Suppressor macrophage treated with lipopolysaccharide for 1 hour (primary cell): Measurements from ENCODE around the gene HSBP1L1.

Experiments
- DNase-seq, 3 donors: peaks; one replicate each; pipeline ENCODE4 v3.0.0-alpha.2; 2020 to 2022

HSBP1L1 gene

GRCh38 chr18:79930020-79930642, 34.3 kb upstream of the HSBP1L1 start:
- DNase-seq, result no peak

- no peak for DNase-seq
Measured at GRCh38 chr18:79931475-79931874, 33.0 kb upstream of the HSBP1L1 start.

- DNase-seq, result no peak
Measured at GRCh38 chr18:79932907-79933306, 31.5 kb upstream of the HSBP1L1 start.

- DNase-seq, result no peak
Measured at GRCh38 chr18:79933765-79934164, 30.7 kb upstream of the HSBP1L1 start.

DNA sequence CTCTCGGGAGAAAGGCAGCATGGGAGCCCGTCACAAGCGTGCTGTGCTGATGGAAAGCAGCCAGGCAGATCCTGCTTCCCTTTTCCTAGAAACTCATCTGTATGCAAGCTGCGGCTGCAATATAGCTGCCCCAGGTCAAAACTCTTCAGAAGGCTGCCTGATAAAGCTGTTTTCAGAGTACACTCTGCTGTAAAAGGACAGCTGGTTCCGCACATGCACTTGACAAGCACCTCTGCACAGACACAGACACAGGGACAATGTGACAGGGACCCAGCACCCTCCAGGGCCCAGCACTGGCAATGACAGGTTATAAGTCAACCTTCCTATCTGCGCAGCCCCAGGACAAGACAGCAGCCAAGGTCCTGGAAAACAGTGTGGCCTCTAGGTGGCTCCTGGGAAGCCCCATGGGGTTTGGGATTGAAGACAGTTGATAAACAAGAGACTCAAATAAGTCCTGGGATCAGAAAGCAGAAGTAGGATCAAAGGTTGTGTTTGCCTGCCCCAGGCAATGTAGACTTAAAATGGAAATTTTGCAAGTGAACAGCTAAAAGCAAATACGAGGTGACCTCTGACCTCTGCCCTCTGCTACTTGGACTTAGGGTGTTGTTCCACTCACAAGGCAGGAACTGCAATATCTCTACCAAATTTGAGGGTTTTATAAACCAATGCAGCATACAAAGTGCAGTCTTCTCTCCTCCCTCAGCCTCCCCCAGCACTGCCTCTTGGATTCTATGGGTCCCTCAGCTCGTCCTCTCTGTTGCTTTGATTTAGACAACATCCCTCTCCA, 29.9 kb upstream of the HSBP1L1 start:
- no peak for DNase-seq

DNA sequence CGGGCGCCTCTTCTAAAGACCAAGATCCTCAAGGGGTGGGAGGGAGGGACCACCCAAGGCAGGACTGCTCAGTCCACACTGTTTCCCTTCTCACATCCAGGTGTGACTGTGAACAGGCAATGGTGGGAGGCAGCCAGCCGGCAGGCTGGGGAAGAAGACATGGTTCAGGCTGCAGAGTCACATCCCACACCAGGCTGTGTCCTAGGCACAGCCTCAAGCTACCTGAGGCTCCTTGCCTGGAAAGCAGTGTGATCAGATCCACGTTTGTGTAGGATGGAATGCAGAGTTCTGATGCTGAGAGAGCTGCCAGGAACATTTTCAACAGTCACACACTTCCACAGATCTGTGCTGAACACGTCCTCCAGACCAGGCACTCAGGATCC, 29.4 kb upstream of the HSBP1L1 start:
- no peak for DNase-seq

- DNase-seq, result no peak
Measured at GRCh38 chr18:79935499-79935898, 28.9 kb upstream of the HSBP1L1 start.

DNA sequence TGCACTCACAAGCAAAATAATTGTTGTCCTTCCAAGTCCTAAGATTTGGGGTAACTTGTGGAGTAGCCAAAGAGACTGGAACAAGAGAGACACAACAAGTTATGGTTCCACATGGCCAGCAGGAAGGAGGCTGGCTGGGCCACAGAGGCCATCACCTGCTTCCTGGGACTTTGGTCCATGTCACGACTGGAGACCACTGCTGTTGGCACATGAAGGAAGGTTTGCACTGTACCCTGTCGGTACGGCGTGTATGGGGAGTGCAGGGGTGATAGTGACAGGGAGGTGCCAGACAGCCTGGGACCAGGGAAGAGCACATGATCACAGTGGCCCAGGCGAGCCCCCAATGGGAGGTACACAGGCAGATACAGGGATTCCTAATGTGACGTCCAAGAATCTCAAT, 28.5 kb upstream of the HSBP1L1 start:
- no peak for DNase-seq

DNA sequence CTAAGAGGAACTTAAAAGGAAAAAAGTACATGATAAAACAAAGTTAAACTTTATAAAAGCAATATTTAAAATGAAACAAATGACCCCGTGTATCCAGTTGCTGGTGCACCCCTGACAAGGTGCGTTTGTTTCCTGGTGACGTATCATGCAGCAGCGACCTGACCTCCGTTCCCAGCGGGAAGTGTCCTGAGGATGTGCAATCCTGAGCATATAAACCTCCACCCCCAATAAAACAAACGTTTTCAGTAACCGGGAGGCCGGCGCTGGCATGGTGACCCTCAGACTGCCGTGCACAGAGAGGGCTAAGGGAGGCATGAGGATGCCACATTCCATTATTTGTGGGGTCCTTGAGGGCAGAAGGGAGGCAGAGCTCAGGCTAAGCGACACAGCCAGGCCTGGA, 27.8 kb upstream of the HSBP1L1 start:
- DNase-seq, result no peak

GRCh38 chr18:79937103-79937860, 27.2 kb upstream of the HSBP1L1 start:
- DNase-seq, result no peak

DNA sequence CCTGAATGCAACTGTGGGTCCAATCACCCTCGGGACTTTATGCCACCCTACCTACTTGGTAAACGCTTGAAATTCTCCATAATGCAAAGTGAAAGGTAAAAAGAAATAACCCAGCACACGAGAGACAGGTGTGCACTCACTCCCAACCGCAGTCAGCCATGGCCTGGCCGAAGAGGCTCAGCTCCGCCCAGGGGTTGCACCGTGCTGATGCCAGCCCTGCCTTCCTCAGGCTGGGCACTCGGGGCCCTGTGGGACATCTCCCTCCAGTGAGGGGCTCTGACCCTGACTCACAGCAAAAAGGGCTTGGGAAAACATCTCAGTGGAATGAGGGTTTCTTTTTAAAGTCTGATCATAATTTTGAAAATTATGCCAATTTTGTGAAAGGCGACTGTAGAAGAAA, 26.2 kb upstream of the HSBP1L1 start:
- no peak for DNase-seq

DNA sequence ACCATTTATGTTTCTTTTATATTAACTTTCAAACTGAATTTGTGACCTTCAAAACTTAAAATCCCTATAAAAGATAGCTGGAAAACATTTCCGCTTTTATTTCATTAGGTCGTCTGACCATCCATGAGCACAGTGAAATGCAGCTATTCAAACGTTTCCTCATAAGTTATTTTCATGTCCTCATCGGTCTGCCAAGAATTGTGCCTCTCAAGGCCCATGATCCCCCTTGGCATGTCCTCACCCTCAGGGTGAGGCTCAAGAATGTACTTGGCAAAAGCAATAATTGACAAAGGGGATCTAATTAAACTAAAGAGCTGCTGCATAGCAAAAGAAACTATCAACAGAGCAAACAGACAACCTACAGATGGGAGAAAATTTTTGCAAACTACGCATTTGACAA, 25.3 kb upstream of the HSBP1L1 start:
- no peak for DNase-seq

DNA sequence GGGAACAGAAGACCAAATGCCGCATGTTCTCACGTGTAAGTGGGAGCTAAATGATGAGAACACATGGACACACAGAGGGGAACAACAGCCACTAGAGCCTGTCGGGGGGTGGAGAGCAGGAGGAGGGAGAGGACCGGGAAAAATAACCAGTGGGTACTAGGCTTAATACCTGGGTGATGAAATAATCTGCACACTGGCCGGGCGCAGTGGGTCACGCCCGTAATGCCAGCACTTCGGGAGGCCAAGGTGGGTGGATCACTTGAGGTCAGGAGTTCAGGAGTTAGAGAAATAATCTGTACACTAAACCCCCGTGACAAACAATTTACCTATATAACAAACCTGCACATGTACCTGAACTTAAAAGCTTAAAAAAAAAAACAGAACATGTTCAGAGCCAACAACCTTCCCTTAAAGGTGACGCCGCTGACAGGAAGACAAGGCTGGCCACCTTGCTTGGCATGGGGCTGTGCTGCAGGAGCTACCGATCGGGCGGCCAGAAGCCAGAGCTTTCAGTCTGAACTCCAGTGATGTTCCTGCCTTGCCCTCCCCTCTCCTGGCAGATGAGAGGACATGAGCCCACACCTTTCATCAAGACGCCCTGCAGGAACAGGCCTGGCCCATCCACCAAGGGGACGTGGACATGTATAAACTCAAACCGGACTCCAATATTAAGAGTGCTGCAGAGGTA, 24.2 kb upstream of the HSBP1L1 start:
- DNase-seq, result no peak

DNA sequence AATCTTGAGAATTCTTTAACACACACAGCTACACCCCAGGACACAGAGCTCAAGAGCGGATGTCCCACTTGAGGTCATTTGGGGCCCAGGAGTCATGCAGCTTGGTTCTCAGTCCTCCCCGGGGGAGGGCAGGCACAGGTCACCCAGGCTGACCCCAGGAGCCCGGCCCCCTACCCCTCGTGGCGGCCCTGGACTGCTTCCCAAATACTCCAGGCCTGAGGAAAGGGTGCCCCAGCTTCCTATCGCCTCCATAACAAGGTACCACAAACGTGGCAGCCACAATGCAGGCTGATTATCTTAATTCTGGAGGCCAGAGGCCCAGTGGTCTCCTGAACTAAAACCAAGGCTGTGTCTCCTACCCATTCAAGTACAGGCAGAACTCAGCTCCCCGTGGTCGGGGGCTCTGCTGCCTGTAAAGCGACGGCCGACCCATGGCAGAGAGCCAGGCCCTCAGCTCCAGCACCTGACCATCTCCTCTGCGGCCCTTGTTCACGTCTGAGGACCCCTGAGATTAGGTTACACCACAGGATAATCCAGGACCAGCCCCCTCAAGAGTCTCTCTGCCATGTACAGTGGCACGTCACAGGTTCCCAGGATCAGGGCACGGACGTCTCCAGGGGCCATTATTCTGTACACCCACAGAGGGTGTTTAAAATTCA, 23.5 kb upstream of the HSBP1L1 start:
- DNase-seq, result no peak

DNA sequence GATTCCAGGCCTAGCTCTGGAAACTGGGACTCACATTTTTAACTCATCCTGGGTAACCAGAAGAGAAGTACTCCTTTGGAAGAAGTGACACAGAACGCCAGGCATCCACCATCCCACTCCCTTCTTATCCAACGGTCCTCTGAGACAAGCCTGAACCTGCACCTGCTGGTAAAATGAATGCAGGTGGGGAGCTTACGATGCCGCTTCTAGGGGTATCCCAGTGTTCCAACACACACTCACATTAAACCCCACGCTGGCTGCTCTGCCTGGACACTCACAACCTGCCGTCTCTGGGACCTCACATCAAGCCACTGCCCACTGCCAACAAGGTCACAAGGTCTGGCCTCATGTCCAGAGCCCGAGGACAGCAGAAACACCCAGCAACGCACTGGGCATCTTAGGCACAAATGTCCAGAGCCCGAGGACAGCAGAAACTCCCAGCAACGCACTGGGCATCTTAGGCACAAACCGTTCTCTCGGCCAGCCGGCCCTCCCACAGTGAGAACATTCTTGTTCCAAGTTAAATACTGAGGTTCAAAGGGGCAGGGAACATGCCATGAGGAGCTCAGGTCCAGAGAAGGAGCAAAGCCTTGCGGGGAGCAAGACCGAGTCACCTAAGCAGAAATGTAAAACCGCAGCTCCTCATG, 22.8 kb upstream of the HSBP1L1 start:
- DNase-seq, result no peak

DNA sequence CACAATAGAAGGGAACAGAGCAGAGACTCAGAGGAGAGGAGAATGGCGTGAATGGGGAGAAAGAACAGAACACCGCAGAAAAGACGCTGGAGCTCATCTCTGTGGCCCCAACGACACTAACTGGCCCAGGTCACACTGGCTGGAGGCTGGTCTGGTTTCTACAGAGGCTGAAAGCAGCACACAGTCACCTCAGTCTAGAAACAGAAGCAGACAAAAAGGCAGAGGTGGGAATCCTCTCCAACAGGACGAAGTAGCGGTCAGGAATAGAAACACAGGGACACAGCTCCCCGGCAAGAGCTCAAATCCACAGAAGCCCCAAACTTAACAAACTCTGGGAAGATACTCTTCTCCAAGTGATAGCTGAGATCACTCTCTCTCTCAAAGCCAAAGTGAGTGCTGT, 22.2 kb upstream of the HSBP1L1 start:
- DNase-seq, result no peak

- DNase-seq, result no peak
Measured at GRCh38 chr18:79942786-79943607, 21.4 kb upstream of the HSBP1L1 start.

GRCh38 chr18:79943608-79944125, 20.8 kb upstream of the HSBP1L1 start:
- DNase-seq, result no peak

- peak; percentile 34 to 62 (median 47) for DNase-seq
Measured at GRCh38 chr18:79944126-79944731, 20.2 kb upstream of the HSBP1L1 start.

DNA sequence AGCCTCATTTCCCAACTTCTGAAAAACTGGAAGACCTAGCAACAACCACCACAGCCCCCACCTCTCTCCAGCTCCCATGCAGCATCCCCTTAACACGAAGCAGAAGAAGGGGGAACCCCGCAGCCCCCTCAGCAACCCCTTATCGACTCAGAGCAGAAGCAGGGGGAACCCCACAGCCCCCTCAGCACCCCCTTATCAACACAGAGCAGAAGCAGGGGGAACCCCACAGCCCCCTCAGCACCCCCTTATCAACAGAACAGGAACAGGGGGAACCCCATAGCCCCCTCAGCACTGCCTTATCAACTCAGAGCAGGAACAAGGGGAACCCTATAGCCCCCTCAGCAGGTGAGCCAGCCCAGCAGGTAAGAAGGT, 19.7 kb upstream of the HSBP1L1 start:
- DNase-seq, result no peak
